H9 (cell line): ENCODE measurements around the gene LAMA5. TPM values are rescaled to one million over a fixed set of nuclear protein-coding genes. Genes with fewer than 3 reads are reported as not detected.

Experiments
- DNase-seq: peaks from one replicate; pipeline ENCODE4 v3.0.0-alpha.2; 2017
- H2AFZ ChIP-seq: one replicate; pipeline ENCODE4 v1.6.1; 2013; ENCODE audit warnings: mild to moderate bottlenecking, low read length, control low read depth, moderate library complexity
- H2AK5ac ChIP-seq: 2 replicates; pipeline ENCODE4 v1.6.1; 2013; ENCODE audit warnings: low read length, control low read depth, mixed read lengths; ENCODE audit not compliant: insufficient read length
- H2BK120ac ChIP-seq: one replicate; pipeline ENCODE4 v1.6.1; 2013; ENCODE audit warnings: low read depth, mild to moderate bottlenecking, low read length, control low read depth, inconsistent platforms; ENCODE audit not compliant: poor library complexity, severe bottlenecking
- H2BK12ac ChIP-seq: 2 replicates; pipeline ENCODE4 v1.6.1; 2013; ENCODE audit warnings: low read length, control low read depth, mixed read lengths, low read depth; ENCODE audit not compliant: insufficient read length
- H2BK15ac ChIP-seq: 2 replicates; pipeline ENCODE4 v1.6.1; 2013; ENCODE audit warnings: low read depth, low read length, control low read depth
- H2BK20ac ChIP-seq: one replicate; pipeline ENCODE4 v1.6.1; 2013; ENCODE audit warnings: low read depth, mild to moderate bottlenecking, low read length, control low read depth, inconsistent platforms; ENCODE audit not compliant: poor library complexity, severe bottlenecking
- H2BK5ac ChIP-seq: 2 replicates; pipeline ENCODE4 v1.6.1; 2013; ENCODE audit warnings: low read length, control low read depth, mixed read lengths; ENCODE audit not compliant: insufficient read length
- H3K14ac ChIP-seq: 2 replicates; pipeline ENCODE4 v1.6.1; 2013; ENCODE audit warnings: low read length, control low read depth; ENCODE audit not compliant: insufficient read depth
- H3K18ac ChIP-seq: 2 replicates; pipeline ENCODE4 v1.6.1; 2013; ENCODE audit warnings: low read depth, mild to moderate bottlenecking, mixed read lengths, low read length, control low read depth; ENCODE audit not compliant: insufficient read length
- H3K23ac ChIP-seq: 2 replicates; pipeline ENCODE4 v1.6.1; 2013; ENCODE audit warnings: low read length, control low read depth, mixed read lengths, low read depth; ENCODE audit not compliant: insufficient read length
- H3K23me2 ChIP-seq: 2 replicates; pipeline ENCODE4 v1.6.1; 2013; ENCODE audit warnings: low read depth, mild to moderate bottlenecking, mixed read lengths, low read length, control low read depth; ENCODE audit not compliant: insufficient read length, poor library complexity, severe bottlenecking
- H3K27ac ChIP-seq: 2 replicates; pipeline ENCODE4 v1.5.1; 2013; ENCODE audit warnings: low read length, control low read depth, mixed read lengths, low read depth; ENCODE audit not compliant: insufficient read length
- H3K27me3 ChIP-seq: 2 replicates; pipeline ENCODE4 v1.6.1; 2013; ENCODE audit warnings: low read length, control low read depth, inconsistent platforms; ENCODE audit not compliant: insufficient read depth
- H3K4ac ChIP-seq: 2 replicates; pipeline ENCODE4 v1.6.1; 2013; ENCODE audit warnings: low read depth, mild to moderate bottlenecking, control low read depth, inconsistent platforms, low read length, moderate library complexity
- H3K4me1 ChIP-seq: 2 replicates; pipeline ENCODE4 v1.6.1; 2013; ENCODE audit warnings: low read length, control low read depth, inconsistent platforms; ENCODE audit not compliant: insufficient read depth
- H3K4me2 ChIP-seq: 2 replicates; pipeline ENCODE4 v1.6.1; 2013; ENCODE audit warnings: low read length, control low read depth, mixed read lengths; ENCODE audit not compliant: insufficient read length, insufficient read depth
- H3K56ac ChIP-seq: 2 replicates; pipeline ENCODE4 v1.6.1; 2013; ENCODE audit warnings: low read depth, mild to moderate bottlenecking, mixed read lengths, low read length, control low read depth; ENCODE audit not compliant: insufficient read length
- H3K79me1 ChIP-seq: 2 replicates; pipeline ENCODE4 v1.6.1; 2013; ENCODE audit warnings: low read depth, mild to moderate bottlenecking, moderate library complexity, low read length, control low read depth, inconsistent platforms; ENCODE audit not compliant: insufficient read depth, poor library complexity, severe bottlenecking
- H3K79me2 ChIP-seq: 2 replicates; pipeline ENCODE4 v1.6.1; 2013; ENCODE audit warnings: low read length, control low read depth, inconsistent platforms; ENCODE audit not compliant: insufficient read depth
- H3K9ac ChIP-seq: 2 replicates; pipeline ENCODE4 v1.6.1; 2013; ENCODE audit warnings: low read length, control low read depth, mixed read lengths; ENCODE audit not compliant: insufficient read length; ENCODE audit errors: extremely low read depth
- H3K9me3 ChIP-seq: one replicate; pipeline ENCODE4 v1.6.1; 2013; ENCODE audit warnings: low read depth, low read length, inconsistent platforms; ENCODE audit not compliant: control insufficient read depth
- H3T11ph ChIP-seq: one replicate; pipeline ENCODE4 v1.6.1; 2013; ENCODE audit warnings: mild to moderate bottlenecking, low read length, control low read depth, inconsistent platforms
- H4K20me1 ChIP-seq: one replicate; pipeline ENCODE4 v1.6.1; 2013; ENCODE audit not compliant: control insufficient read depth, insufficient read length, insufficient read depth
- H4K5ac ChIP-seq: 2 replicates; pipeline ENCODE4 v1.6.1; 2013; ENCODE audit warnings: low read depth, mild to moderate bottlenecking, mixed read lengths, low read length, control low read depth; ENCODE audit not compliant: insufficient read length
- H4K8ac ChIP-seq: replicated peaks from 2 replicates; pipeline ENCODE4 v1.6.1; 2013; ENCODE audit warnings: low read length, control low read depth, mixed read lengths, low read depth; ENCODE audit not compliant: insufficient read length
- H4K91ac ChIP-seq: 2 replicates; pipeline ENCODE4 v1.6.1; 2013; ENCODE audit warnings: low read depth, mild to moderate bottlenecking, moderate library complexity, mixed read lengths, low read length, control low read depth; ENCODE audit not compliant: insufficient read length
- H3K27ac Mint-ChIP-seq, 3 experiments: 2 replicates in 2 of 3; 3 replicates in 1 of 3; pipeline ENCODE4 v1.8.0; 2020 to 2021; ENCODE audit warnings: mixed read lengths in 3 of 3, mild to moderate bottlenecking in 1 of 3, moderate library complexity in 1 of 3
- H3K27me3 Mint-ChIP-seq: 2 replicates; pipeline ENCODE4 v1.8.0; 2021; ENCODE audit warnings: low read depth, mild to moderate bottlenecking, moderate library complexity, mixed read lengths
- H3K36me3 Mint-ChIP-seq, 3 experiments: 2 replicates in 2 of 3; 3 replicates in 1 of 3; pipeline ENCODE4 v1.8.0; 2020 to 2021; ENCODE audit warnings: low read depth in 3 of 3, mixed read lengths in 3 of 3; ENCODE audit not compliant: insufficient read depth in 1 of 3
- H3K4me1 Mint-ChIP-seq, 2 experiments: 2 replicates each; pipeline ENCODE4 v1.8.0; 2020; ENCODE audit warnings: mixed read lengths in 2 of 2
- H3K4me3 Mint-ChIP-seq, 2 experiments: 2 replicates in 1 of 2; 3 replicates in 1 of 2; pipeline ENCODE4 v1.8.0; 2020 to 2021; ENCODE audit warnings: mild to moderate bottlenecking in 2 of 2, mixed read lengths in 2 of 2, moderate library complexity in 1 of 2
- H3K9me3 Mint-ChIP-seq, 2 experiments: 2 replicates in 1 of 2; 3 replicates in 1 of 2; pipeline ENCODE4 v1.8.0; 2020; ENCODE audit warnings: mild to moderate bottlenecking in 2 of 2, mixed read lengths in 2 of 2, moderate library complexity in 1 of 2
- CTCF ChIP-seq: fragments of 200-600 bp; sonication (generic); conservative IDR thresholded peaks from 3 replicates; pipeline ENCODE4 v1.8.0; 2021; ENCODE audit warnings: antibody characterized with exemption, mild to moderate bottlenecking
- WGBS: extraction: QIAGEN DNeasy Blood & Tissue Kit; methylation state at CpG from one replicate; pipeline ENCODE4 v1.1.7; 2013; ENCODE audit warnings: missing lambda C conversion rate, low lambda C conversion rate, mixed read lengths; ENCODE audit not compliant: insufficient read length; ENCODE audit errors: extremely low coverage; 5-methylcytosine and 5-hydroxymethylcytosine counted together
- total RNA-seq: library from RNA; stranded (reverse); gene quantifications from 2 replicates; pipeline ENCODE4 v1.2.1, GENCODE V29; 2021

LAMA5 gene
- total RNA-seq, 1 experiment from 2014 or later, result 200 TPM

GRCh38 chr20:62296724-62297448, 70.2 kb downstream of the LAMA5 start:
- H3K79me2 ChIP-seq, result no peaks in the 10 kb centered on the region
- H3K4me3 Mint-ChIP-seq, result no peak overlapping the region
- H3K9ac ChIP-seq, result no peak overlapping the region

More at GRCh38 chr20:62296724-62297448, 70.2 kb downstream of the LAMA5 start:
- Histone ChIP-seq H2AFZ (no peak overlapping the region), H4K5ac (no peak overlapping the region), H4K20me1 (no peaks in the 10 kb centered on the region), H3K4ac (no peak overlapping the region), H2BK12ac (no peak overlapping the region), H2AK5ac (no peak overlapping the region), H4K91ac (no peak overlapping the region), H3K14ac (no peak overlapping the region), H3K18ac (no peak overlapping the region), H2BK20ac (no peak overlapping the region), H3K27ac (no peak overlapping the region), H3K23ac (no peak overlapping the region), H3K56ac (no peak overlapping the region), H3T11ph (no peak overlapping the region), H2BK120ac (no peak overlapping the region), H3K27me3 (no peaks in the 10 kb centered on the region), H2BK15ac (no peak overlapping the region), H4K8ac (no peak overlapping the region), H3K9me3 (no peaks in the 10 kb centered on the region), H2BK5ac (no peak overlapping the region), H3K4me2 (no peak overlapping the region), H3K4me1 (no peaks in the 10 kb centered on the region), H3K79me1 (no peaks in the 10 kb centered on the region), H3K23me2 (no peaks in the 10 kb centered on the region)
- Mint-ChIP-seq H3K27me3 (no peaks in the 10 kb centered on the region; the same call in 1 of the 2 replicates), H3K36me3 (peaks cover 5 to 39% (median 28%) of the 10 kb centered on the region in 3 experiments; a peak in 5 of 7 replicates), H3K4me1 (peaks cover 0 to 2% of the 10 kb centered on the region in 2 experiments; a peak in 2 of 4 replicates), H3K9me3 (no peaks in the 10 kb centered on the region), H3K27ac (no peak overlapping the region)
- no peak for DNase-seq
- TF ChIP-seq CTCF, result no peak
- no CpG with 5 or more reads among the region's 30 CpGs for WGBS
